ENCODE measurements around the gene TTC5.
"Not testable (repeated sequence)": the region's sequence is repeated elsewhere in the genome, so short reads cannot be mapped to it uniquely, and the experiment has no call there.

The TTC5 gene, protein sequence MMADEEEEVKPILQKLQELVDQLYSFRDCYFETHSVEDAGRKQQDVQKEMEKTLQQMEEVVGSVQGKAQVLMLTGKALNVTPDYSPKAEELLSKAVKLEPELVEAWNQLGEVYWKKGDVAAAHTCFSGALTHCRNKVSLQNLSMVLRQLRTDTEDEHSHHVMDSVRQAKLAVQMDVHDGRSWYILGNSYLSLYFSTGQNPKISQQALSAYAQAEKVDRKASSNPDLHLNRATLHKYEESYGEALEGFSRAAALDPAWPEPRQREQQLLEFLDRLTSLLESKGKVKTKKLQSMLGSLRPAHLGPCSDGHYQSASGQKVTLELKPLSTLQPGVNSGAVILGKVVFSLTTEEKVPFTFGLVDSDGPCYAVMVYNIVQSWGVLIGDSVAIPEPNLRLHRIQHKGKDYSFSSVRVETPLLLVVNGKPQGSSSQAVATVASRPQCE

DNA sequence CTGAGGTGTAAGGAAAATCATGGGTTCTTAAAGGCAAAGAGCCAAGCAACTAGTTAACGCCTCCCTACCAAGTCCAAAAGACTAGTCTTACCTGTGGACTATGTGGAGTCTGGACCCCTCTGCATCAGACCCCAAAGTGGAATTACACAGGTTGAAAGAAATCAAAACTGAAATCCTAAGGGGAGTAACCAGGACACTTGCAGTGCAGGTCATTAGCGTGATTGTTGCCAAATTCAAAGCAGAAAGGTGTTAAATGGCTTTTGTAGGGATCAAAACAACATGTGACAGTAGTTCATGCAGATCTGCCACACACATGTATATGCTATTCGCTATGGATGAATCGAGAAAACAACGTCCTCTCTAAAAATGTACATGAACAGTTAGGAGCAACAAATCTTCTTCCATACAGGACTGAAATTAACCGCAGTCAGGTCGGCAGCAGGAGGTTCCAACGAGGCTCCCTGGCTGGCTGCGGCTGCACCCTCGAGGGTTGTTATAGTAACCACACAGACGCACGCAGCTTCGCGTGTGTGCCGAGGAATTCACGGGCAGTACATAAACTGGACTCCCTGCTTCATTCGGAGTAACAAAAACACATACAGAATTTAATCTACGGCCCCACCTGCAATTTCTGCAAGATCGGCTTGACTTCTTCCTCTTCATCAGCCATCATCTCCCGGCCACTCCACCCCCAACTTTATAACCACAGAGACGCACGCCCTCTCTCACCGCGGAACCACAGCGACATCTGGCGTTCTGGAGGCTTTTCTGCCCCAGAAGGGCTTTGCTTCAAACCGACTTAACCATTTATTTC is at the start of gene TTC5:
Gene TTC5 (minus strand): TSS at position 687 of the 814 bp plus-strand sequence. CDS start 14 bp downstream, at position 673.
- Histone ChIP-seq H3K4me3 (ENCODE audit: low read length) (peak within 1 kb of the TSS; percentile 90), H3K9me3 (ENCODE audit: control insufficient read depth, insufficient read depth, low read length) (no peaks in the 10 kb centered on the region), H3K27ac (ENCODE audit: low read length) (no peak within 1 kb of the TSS), H3K36me3 (ENCODE audit: control insufficient read depth, insufficient read depth, low read length) (no peaks in the 10 kb centered on the region), H3K27me3 (ENCODE audit: control insufficient read depth, insufficient read depth, low read length) (no peaks in the 10 kb centered on the region), H3K4me1 (ENCODE audit: control insufficient read depth, insufficient read depth, low read length) (no peaks in the 10 kb centered on the region)
- DNase-seq (ENCODE audit: low read depth, low spot score): peak; percentile 68
- no CpG with 5 or more reads among the region's 27 CpGs for WGBS (ENCODE audit: insufficient coverage, insufficient read length)

DNA sequence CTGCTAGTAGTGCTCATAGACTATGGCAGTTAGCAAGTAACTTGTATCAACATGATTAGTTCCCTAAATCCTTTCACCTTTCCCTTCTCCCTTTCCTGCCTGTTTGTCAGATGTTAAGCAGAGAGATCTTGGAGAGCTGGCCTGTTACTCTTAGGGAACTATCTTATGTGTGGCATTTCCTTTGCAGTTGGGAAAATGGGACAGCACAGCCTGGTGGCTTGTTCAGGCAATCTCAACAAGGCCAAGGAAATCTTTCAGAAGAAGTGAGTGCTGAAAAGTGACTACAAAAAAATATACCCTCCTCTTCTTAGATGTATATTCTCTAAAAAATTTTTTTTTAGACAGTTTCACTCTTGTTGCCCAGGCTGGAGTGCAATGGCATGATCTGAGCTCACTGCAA is 45.1 kb upstream of the TTC5 start:
- Histone ChIP-seq H3K36me3 (ENCODE audit: control insufficient read depth, insufficient read depth, low read length) (peaks cover 16% of the 10 kb centered on the region), H3K27ac (ENCODE audit: low read length) (no peak overlapping the region), H3K27me3 (ENCODE audit: control insufficient read depth, insufficient read depth, low read length) (no peaks in the 10 kb centered on the region), H3K9me3 (ENCODE audit: control insufficient read depth, insufficient read depth, low read length) (no peaks in the 10 kb centered on the region), H3K4me3 (ENCODE audit: low read length) (no peak overlapping the region), H3K4me1 (ENCODE audit: control insufficient read depth, insufficient read depth, low read length) (no peaks in the 10 kb centered on the region)
- DNase-seq (ENCODE audit: low read depth, low spot score): no peak

DNA sequence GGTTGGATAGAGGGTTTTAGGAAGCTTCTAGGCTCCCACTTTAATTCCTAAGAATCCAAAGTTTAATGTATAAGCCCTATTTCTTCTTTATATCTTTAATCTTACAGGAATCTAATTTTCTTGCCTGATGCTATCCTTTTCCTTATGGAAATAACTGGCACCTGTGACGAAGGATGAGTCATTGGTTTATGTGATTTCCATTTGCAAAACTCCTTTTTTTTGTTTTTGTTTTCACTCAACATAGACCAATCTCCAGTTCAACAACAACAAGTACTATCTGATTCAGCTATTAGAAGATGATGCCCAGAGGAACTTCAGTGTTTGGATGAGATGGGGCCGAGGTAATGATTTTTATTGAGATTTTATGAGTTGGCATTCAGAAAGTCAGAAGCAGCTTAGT is 44.5 kb upstream of the TTC5 start:
- no CpG with 5 or more reads among the region's 2 CpGs for WGBS (ENCODE audit: insufficient coverage, insufficient read length)
- no peaks in the 10 kb centered on the region for H3K4me1 ChIP-seq (ENCODE audit: control insufficient read depth, insufficient read depth, low read length)
- H3K27me3 ChIP-seq (ENCODE audit: control insufficient read depth, insufficient read depth, low read length): no peaks in the 10 kb centered on the region
- DNase-seq (ENCODE audit: low read depth, low spot score): no peak
- H3K4me3 ChIP-seq (ENCODE audit: low read length): no peak overlapping the region
- H3K9me3 ChIP-seq (ENCODE audit: control insufficient read depth, insufficient read depth, low read length): no peaks in the 10 kb centered on the region
- peaks cover 17% of the 10 kb centered on the region for H3K36me3 ChIP-seq (ENCODE audit: control insufficient read depth, insufficient read depth, low read length)
- H3K27ac ChIP-seq (ENCODE audit: low read length): no peak overlapping the region

DNA sequence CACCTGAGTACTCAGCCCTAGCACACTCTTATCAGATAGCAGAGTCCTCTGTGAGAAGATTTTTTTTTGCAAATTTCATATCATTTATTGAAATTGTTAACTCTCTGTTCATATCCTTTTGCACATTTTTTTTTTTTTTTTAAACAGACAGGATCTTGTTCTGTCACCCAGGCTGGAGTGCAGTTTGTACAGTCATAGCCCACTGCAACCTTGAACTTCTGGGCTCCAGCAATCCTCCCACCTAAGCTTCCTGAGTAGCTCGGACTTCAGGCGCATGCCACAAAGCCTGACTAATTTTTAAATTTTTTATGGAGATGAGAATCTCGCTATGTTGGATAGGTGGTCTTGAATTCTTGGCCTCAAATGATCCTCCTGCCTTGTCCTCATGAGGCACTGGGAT is 42.0 kb upstream of the TTC5 start:
- Histone ChIP-seq H3K27ac (ENCODE audit: low read length) (no peak overlapping the region), H3K27me3 (ENCODE audit: control insufficient read depth, insufficient read depth, low read length) (no peaks in the 10 kb centered on the region), H3K4me3 (ENCODE audit: low read length) (no peak overlapping the region), H3K4me1 (ENCODE audit: control insufficient read depth, insufficient read depth, low read length) (no peaks in the 10 kb centered on the region), H3K36me3 (ENCODE audit: control insufficient read depth, insufficient read depth, low read length) (peaks cover 13% of the 10 kb centered on the region; the same call in 1 of the 2 replicates), H3K9me3 (ENCODE audit: control insufficient read depth, insufficient read depth, low read length) (no peaks in the 10 kb centered on the region)
- WGBS (ENCODE audit: insufficient coverage, insufficient read length): no CpG with 5 or more reads among the region's 3 CpGs
- no peak for DNase-seq (ENCODE audit: low read depth, low spot score)

DNA sequence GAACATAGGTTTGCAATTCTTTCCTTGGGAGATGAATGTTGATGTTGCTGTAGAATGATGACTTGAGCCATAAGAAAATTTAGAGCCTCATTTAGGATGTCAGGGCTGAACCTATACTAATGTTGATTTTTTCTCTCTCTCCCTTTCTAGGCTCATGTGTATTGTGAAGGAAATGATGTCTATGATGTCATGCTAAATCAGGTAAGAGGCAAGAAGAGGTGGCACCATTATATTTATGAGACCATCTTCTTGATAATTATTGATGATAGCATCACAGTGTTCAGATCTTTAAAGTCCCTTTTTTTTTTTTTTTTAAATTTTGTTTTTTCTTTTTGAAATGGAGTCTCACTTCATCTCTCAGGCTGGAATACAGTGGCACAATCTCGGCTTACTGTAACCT is 41.0 kb upstream of the TTC5 start:
- no peak overlapping the region for H3K4me3 ChIP-seq (ENCODE audit: low read length)
- no peaks in the 10 kb centered on the region for H3K4me1 ChIP-seq (ENCODE audit: control insufficient read depth, insufficient read depth, low read length)
- H3K36me3 ChIP-seq (ENCODE audit: control insufficient read depth, insufficient read depth, low read length): peaks cover 8% of the 10 kb centered on the region; the same call in 1 of the 2 replicates
- no CpG with 5 or more reads among the region's 1 CpG for WGBS (ENCODE audit: insufficient coverage, insufficient read length)
- H3K27ac ChIP-seq (ENCODE audit: low read length): no peak overlapping the region
- H3K9me3 ChIP-seq (ENCODE audit: control insufficient read depth, insufficient read depth, low read length): no peaks in the 10 kb centered on the region
- H3K27me3 ChIP-seq (ENCODE audit: control insufficient read depth, insufficient read depth, low read length): no peaks in the 10 kb centered on the region
- no peak for DNase-seq (ENCODE audit: low read depth, low spot score)

DNA sequence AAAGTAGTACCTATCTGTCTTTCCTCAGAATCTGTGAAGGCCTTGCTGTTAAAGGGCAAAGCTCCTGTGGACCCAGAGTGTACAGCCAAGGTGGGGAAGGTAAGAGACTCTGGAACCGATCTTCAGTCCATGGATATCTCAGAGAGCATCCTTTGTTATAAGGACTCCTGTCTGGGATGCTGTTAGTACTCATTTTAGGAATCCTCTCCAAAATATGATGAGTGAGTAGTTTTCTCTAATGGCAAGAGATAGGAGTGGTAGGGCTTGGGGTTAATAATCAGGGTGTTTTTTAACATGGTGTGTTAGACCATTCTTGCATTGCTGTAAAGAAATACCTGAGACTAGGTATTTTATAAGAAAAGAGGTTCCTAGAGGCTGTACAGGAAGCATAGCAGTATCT is 39.6 kb upstream of the TTC5 start:
- no peak overlapping the region for H3K4me3 ChIP-seq (ENCODE audit: low read length)
- no peak for DNase-seq (ENCODE audit: low read depth, low spot score)
- H3K27ac ChIP-seq (ENCODE audit: low read length): no peak overlapping the region
- H3K27me3 ChIP-seq (ENCODE audit: control insufficient read depth, insufficient read depth, low read length): no peaks in the 10 kb centered on the region
- H3K4me1 ChIP-seq (ENCODE audit: control insufficient read depth, insufficient read depth, low read length): no peaks in the 10 kb centered on the region
- WGBS (ENCODE audit: insufficient coverage, insufficient read length): no CpG with 5 or more reads among the region's 1 CpG
- H3K9me3 ChIP-seq (ENCODE audit: control insufficient read depth, insufficient read depth, low read length): no peaks in the 10 kb centered on the region
- H3K36me3 ChIP-seq (ENCODE audit: control insufficient read depth, insufficient read depth, low read length): peaks cover 7% of the 10 kb centered on the region; the same call in 1 of the 2 replicates

DNA sequence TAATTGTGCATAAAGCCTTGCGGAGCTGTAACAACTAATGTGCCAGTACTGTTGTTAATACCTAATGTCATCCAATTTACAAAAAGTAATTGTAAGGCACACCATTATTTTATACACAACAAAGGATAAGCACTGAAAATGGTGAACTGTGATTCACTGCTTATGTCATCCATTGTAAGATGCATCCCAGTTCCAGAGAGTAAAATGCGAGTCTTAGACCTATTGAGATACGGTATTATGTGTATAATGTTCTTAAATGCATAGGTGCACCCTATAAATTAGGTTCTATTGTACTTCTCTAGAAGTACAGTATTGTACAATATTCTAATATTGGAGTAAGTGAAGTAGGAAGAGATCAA is 38.1 kb upstream of the TTC5 start:
- Histone ChIP-seq H3K4me1 (ENCODE audit: control insufficient read depth, insufficient read depth, low read length) (no peaks in the 10 kb centered on the region), H3K27me3 (ENCODE audit: control insufficient read depth, insufficient read depth, low read length) (no peaks in the 10 kb centered on the region), H3K4me3 (ENCODE audit: low read length) (peak overlapping the region; percentile 81; the same call in 1 of the 2 replicates), H3K36me3 (ENCODE audit: control insufficient read depth, insufficient read depth, low read length) (peaks cover 6% of the 10 kb centered on the region; the same call in 1 of the 2 replicates), H3K9me3 (ENCODE audit: control insufficient read depth, insufficient read depth, low read length) (no peaks in the 10 kb centered on the region), H3K27ac (ENCODE audit: low read length) (no peak overlapping the region)
- DNase-seq (ENCODE audit: low read depth, low spot score): no peak
- WGBS (ENCODE audit: insufficient coverage, insufficient read length): no CpG with 5 or more reads among the region's 3 CpGs

DNA sequence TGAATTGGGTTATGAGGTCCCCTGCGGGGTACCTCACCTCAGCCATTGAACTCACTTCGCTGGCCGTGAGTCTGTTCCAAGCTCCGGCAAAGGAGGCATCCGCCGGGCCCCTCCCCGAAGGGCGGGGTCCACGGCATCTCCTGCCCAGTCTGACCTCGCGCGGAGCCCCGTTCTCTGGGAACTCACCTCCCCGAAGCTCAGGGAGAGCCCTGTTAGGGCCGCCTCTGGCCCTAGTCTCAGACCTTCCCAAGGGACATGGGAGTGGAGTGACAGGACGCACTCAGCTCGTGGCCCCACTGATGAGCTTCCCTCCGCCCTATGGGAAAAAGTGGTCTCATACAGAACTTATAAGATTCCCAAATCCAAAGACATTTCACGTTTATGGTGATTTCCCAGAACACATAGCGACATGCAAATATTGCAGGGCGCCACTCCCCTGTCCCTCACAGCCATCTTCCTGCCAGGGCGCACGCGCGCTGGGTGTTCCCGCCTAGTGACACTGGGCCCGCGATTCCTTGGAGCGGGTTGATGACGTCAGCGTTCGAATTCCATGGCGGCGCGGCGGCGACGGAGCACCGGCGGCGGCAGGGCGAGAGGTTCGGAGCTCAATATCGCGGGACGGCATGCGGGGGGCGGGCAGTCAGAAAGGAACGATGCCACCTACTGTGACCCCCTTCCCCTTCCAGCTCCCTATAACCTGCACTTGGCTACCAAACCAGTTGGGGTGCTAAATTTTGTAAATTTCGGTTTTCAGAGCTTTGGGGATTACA is 37.5 kb upstream of the TTC5 start, which contains the start of gene PARP2:
Gene PARP2 (plus strand): TSS at position 544 of the 770 bp plus-strand sequence. CDS start 7 bp downstream, at position 551.
- H3K27ac ChIP-seq (ENCODE audit: low read length): peak within 1 kb of the TSS; percentile 69
- H3K27me3 ChIP-seq (ENCODE audit: control insufficient read depth, insufficient read depth, low read length): no peaks in the 10 kb centered on the region
- no peaks in the 10 kb centered on the region for H3K4me1 ChIP-seq (ENCODE audit: control insufficient read depth, insufficient read depth, low read length)
- peak; percentile 98 for DNase-seq (ENCODE audit: low read depth, low spot score)
- H3K9me3 ChIP-seq (ENCODE audit: control insufficient read depth, insufficient read depth, low read length): no peaks in the 10 kb centered on the region
- peaks cover 6% of the 10 kb centered on the region; the same call in 1 of the 2 replicates for H3K36me3 ChIP-seq (ENCODE audit: control insufficient read depth, insufficient read depth, low read length)
- H3K4me3 ChIP-seq (ENCODE audit: low read length): peak within 1 kb of the TSS; percentile 84; the same call in 1 of the 2 replicates
- no CpG with 5 or more reads among the region's 50 CpGs for WGBS (ENCODE audit: insufficient coverage, insufficient read length)

DNA sequence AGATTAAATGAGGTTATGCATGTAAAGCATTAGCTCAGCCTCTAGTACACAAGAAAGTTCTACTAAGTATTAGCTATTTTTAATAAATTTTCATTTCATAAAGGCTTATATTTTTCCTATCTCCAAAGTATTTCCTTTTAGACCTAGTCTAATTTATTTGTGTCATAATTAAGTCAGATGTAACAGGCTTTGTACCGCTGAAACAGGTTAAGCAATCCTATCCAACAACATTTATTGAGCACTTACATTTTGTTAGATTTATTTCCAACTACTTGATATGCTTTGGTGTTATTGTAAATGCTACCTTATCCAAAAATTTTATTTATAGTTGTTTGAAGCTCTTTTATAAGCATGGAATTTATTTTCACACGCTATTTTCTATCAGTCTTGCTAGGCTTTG is 35.9 kb upstream of the TTC5 start:
- no CpG with 5 or more reads among the region's 2 CpGs for WGBS (ENCODE audit: insufficient coverage, insufficient read length)
- H3K36me3 ChIP-seq (ENCODE audit: control insufficient read depth, insufficient read depth, low read length): peaks cover 3% of the 10 kb centered on the region; the same call in 1 of the 2 replicates
- H3K9me3 ChIP-seq (ENCODE audit: control insufficient read depth, insufficient read depth, low read length): no peaks in the 10 kb centered on the region
- no peak overlapping the region for H3K4me3 ChIP-seq (ENCODE audit: low read length)
- H3K4me1 ChIP-seq (ENCODE audit: control insufficient read depth, insufficient read depth, low read length): no peaks in the 10 kb centered on the region
- DNase-seq (ENCODE audit: low read depth, low spot score): no peak
- H3K27me3 ChIP-seq (ENCODE audit: control insufficient read depth, insufficient read depth, low read length): no peaks in the 10 kb centered on the region
- no peak overlapping the region for H3K27ac ChIP-seq (ENCODE audit: low read length)

DNA sequence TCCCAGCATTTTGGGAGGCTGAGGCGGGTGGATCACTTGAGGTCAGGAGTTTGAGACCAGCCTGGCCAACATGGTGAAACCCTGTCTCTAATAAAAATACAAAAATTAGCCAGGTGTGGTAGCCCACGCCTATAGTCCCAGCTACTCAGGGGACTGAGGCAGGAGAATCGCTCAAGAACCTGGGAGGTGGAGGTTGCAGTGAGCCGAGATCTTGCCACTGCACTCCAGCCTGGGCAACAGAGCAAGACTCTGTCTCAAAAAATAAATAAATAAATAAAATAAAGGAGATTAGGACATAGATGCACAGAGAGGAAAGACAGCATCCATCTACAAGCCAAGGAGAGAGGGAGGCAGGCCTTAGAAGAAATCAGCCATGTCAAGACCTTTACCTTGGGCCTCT is 35.3 kb upstream of the TTC5 start:
- not testable (repeated sequence) for H3K9me3 ChIP-seq (ENCODE audit: control insufficient read depth, insufficient read depth, low read length); H3K4me1 ChIP-seq (ENCODE audit: control insufficient read depth, insufficient read depth, low read length); H3K27ac ChIP-seq (ENCODE audit: low read length); H3K27me3 ChIP-seq (ENCODE audit: control insufficient read depth, insufficient read depth, low read length); DNase-seq (ENCODE audit: low read depth, low spot score); H3K36me3 ChIP-seq (ENCODE audit: control insufficient read depth, insufficient read depth, low read length); H3K4me3 ChIP-seq (ENCODE audit: low read length)
- WGBS (ENCODE audit: insufficient coverage, insufficient read length): no CpG with 5 or more reads among the region's 4 CpGs
